ENCODE measurements around the gene CD82. TPM values are rescaled to one million over a fixed set of nuclear protein-coding genes. Genes with fewer than 3 reads are reported as not detected.
"Not testable (repeated sequence)": the region's sequence is repeated elsewhere in the genome, so short reads cannot be mapped to it uniquely, and the experiment has no call there.

Gene CD82
- total RNA-seq, 2 experiments from 2014 or later: 193 to 208 TPM

DNA sequence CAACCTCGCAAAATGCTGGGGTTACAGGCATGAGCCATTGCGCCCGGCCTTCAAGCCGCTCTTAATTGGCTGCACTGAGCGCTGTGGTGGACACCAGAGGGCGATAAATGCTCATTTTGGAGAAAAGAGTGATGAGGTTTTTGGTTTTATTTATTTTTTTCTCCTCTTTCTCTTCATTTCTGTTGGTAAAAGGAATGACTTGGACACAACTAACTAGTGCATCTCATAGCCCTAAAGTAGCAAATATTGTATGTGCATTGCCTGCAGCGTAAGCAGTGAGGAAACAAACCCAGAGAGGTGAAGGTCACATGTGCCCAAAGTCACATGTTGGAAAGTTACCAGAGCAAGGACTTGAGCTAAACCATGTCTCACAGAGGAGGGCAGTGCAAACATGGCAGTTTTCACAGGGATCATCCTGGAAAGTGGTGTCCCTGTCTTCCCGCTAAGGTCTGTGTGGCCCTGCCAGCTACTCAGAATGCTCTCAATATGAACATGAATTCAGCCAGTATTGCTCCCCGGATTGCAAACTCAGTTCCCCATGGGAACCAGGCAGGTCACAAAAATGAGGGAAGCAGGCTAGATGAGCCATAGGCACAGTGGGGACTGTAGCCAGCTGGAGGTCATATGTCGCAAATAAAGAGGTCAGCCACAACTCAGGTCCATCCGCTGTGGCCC lies 8.6 kb upstream of the CD82 start:
- peak; percentile 74 for DNase-seq
- CTCF ChIA-PET: interaction anchor here (0.7 to 10.5 kb wide), 24 partner anchors 9 to 370 kb away, joined by 3 to 425 read pairs (median 3); partner anchors contain the start of gene CD82
- Mint-ChIP-seq H3K9me3 (no peaks in the 10 kb centered on the region), H3K4me1 (peaks cover 34% of the 10 kb centered on the region), H3K36me3 (ENCODE audit: low read depth) (no peaks in the 10 kb centered on the region), H3K4me3 (no peak overlapping the region), H3K27me3 (peaks cover 4% of the 10 kb centered on the region), H3K27ac (peak overlapping the region; percentile 31)
- POLR2A ChIA-PET: interaction anchor here (1.5 to 3.6 kb wide), 2 partner anchors 55 to 60 kb away, joined by 9 to 28 read pairs; no protein-coding TSS in a partner anchor

DNA sequence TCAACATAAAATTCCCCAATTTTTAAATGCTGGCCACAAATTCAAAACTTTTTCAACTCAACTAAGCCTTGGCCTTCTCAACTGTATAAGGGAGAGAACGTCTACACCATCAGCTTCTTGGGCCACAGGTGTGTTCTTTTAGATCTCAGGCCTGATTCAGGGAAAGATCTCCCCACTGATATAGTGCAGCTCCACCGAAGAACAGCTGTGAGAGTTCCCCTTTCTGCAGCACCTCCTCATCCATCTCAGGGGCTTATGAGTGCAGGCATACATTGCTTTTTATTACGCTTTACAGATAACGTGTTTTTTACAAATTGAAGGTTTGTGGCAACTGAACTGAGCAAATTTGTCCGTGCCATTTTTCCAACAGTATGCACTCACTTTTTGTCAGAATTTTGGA lies 8.0 kb upstream of the CD82 start:
- Mint-ChIP-seq H3K27me3 (peaks cover 3% of the 10 kb centered on the region), H3K4me1 (peaks cover 34% of the 10 kb centered on the region), H3K4me3 (no peak overlapping the region), H3K36me3 (ENCODE audit: low read depth) (no peaks in the 10 kb centered on the region), H3K27ac (no peak overlapping the region), H3K9me3 (no peaks in the 10 kb centered on the region)
- DNase-seq: no peak
- POLR2A ChIA-PET: interaction anchor here (1.5 to 3.6 kb wide), 2 partner anchors 54 to 60 kb away, joined by 9 to 28 read pairs (median 16); no protein-coding TSS in a partner anchor
- CTCF ChIA-PET: interaction anchor here (0.7 to 10.5 kb wide), 23 partner anchors 8 to 626 kb away, joined by 3 to 425 read pairs (median 3); partner anchors contain the start of gene CD82

DNA sequence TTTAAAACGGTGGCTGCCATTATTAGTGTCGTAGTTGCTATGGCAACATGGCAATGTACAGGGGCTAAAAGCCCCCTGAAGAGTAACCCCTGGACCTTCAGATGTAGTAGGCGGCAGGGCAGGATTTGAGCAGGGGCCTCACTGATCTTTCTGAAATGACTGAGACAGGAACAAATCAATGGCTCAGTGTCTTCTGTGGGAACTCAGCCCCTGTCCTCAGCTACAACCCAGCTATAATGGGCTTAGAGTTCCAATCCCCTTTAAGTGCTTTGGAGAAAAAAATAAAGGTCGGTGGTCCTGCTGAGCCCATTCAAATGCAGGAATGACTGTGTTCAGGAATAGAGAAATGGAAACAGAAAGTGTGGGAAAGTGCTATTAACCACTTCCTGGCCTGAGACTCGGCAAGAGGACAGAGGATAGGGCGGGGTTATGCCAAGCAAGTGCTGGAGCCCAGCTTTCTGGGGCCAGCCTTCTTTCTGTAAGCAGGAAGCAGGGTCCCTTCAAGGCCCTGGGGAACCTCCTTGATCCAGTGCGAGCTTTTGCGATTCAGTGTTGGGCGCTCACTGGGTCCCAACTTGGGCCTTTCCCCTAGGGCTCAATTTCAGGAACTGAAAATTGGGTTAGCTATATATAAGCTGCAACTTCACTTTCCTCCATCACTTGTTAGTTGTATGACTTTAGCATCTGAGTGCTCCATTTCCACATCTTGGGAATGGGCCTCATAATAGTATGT lies 6.1 kb upstream of the CD82 start:
- Mint-ChIP-seq H3K36me3 (ENCODE audit: low read depth) (no peaks in the 10 kb centered on the region), H3K4me3 (peak overlapping the region; percentile 17), H3K9me3 (no peaks in the 10 kb centered on the region), H3K27me3 (no peaks in the 10 kb centered on the region), H3K4me1 (peaks cover 35% of the 10 kb centered on the region), H3K27ac (peak overlapping the region; percentile 73)
- CTCF ChIA-PET: interaction anchor here (0.7 to 10.5 kb wide), 21 partner anchors 8 to 1212 kb away, joined by 3 to 425 read pairs (median 4); no protein-coding TSS in a partner anchor
- DNase-seq: peak; percentile 73
- POLR2A ChIA-PET: interaction anchor here (0.8 to 3.6 kb wide), 12 partner anchors 9 to 58 kb away, joined by 3 to 28 read pairs (median 3); no protein-coding TSS in a partner anchor

DNA sequence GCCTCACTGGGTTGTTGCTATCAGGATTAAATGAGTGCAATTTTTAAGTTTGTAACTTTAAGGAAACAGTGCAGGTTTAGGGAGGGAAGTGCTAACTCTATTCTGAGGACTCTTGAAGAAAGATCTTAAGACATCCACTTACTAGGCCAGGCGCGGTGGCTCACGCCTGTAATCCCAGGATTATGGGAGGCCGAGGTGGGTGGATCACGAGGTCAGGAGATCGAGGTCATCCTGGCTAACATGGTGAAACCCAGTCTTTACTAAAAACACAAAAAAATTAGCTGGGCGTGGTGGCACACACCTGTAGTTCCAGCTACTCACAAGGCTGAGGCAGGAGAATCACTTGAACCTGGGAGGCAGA lies 5.5 kb upstream of the CD82 start:
- not testable (repeated sequence) for H3K27me3 Mint-ChIP-seq; DNase-seq; H3K4me3 Mint-ChIP-seq; H3K9me3 Mint-ChIP-seq; H3K36me3 Mint-ChIP-seq (ENCODE audit: low read depth)
- H3K27ac Mint-ChIP-seq: peak overlapping the region; percentile 73
- ChIA-PET POLR2A (interaction anchor here (1.0 to 3.6 kb wide), 9 partner anchors 9 to 57 kb away, joined by 3 to 28 read pairs (median 5); no protein-coding TSS in a partner anchor), CTCF (interaction anchor here (0.8 to 10.5 kb wide), 14 partner anchors 9 to 367 kb away, joined by 3 to 425 read pairs (median 5); no protein-coding TSS in a partner anchor)
- peaks cover 40% of the 10 kb centered on the region for H3K4me1 Mint-ChIP-seq

DNA sequence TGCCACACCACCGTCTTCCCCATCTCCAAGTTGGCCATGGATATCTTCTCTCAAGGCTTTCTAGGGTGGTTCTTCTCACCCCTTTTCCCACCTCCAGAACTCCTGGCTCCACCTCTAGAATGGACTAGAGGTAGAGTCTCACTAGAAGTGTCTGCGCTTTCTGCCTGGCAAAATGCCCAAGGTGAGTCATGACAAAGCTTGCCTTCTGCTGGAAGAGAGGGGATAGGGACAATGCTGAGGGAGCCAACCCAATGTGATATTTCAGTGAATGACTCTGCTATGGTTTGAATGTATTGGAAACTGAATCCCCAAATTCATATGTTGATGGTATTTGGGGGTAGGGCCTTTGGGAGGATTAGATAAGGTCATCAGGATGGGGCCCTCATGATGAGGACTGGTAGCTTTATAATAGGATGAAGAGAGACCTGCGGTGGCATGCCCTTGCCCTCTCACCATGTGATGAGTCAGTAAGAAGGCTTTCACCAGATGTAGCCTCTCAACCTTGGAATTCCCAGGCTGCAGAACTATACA lies 4.1 kb upstream of the CD82 start:
- ChIA-PET CTCF (interaction anchor here (1.7 to 10.5 kb wide), 2 partner anchors 55 to 350 kb away, joined by 5 to 425 read pairs; no protein-coding TSS in a partner anchor), POLR2A (interaction anchor here (1.6 kb wide), 1 partner anchor 50 kb away, joined by 5 read pairs; no protein-coding TSS in a partner anchor)
- Mint-ChIP-seq H3K27me3 (no peaks in the 10 kb centered on the region), H3K4me3 (no peak overlapping the region), H3K9me3 (no peaks in the 10 kb centered on the region), H3K36me3 (ENCODE audit: low read depth) (peaks cover under 1% of the 10 kb centered on the region), H3K27ac (no peak overlapping the region), H3K4me1 (peaks cover 40% of the 10 kb centered on the region)
- DNase-seq: no peak

DNA sequence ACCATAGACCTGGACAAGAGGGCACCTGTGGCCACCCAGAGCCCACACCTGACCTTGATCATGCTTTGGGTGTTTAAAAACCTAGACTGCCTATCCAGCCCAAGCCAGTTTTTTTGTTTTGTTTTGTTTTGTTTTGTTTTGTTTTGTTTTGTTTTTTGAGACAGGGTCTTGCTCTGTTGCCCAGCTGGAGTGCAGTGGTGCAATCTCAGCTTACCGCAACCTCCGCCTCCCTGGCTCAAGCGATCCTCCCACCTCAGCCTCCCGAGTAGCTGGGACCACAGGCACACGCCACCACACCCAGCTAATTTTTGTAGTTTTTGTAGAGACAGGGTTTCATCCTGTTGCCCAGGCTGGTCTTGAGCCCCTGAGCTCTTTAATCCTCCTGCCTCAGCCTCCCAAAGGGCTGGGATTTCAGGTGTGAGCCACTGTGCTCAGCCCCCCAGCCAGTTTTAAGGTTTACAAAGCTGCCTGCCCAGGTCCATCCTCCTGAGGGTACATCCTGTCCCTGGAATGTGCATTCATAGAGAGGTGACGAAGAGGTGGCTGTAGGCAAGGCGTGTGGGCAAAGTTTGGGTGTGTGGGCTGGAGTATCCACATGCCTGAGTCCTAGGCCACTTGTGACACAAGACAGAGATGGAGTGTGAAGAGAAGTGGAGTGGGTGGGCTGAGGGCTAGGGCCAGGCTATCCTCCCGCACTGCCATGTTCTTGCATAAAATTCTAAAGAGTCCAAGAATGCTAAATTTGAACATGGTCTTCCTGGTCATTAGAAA lies 3.3 kb upstream of the CD82 start:
- DNase-seq: no peak
- Mint-ChIP-seq H3K9me3 (no peaks in the 10 kb centered on the region), H3K4me1 (peaks cover 42% of the 10 kb centered on the region), H3K27ac (no peak overlapping the region), H3K36me3 (ENCODE audit: low read depth) (peaks cover 9% of the 10 kb centered on the region), H3K27me3 (no peaks in the 10 kb centered on the region), H3K4me3 (no peak overlapping the region)
- ChIA-PET POLR2A (interaction anchor here (0.6 to 5.2 kb wide), 3 partner anchors 31 to 49 kb away, joined by 3 to 39 read pairs (median 5); no protein-coding TSS in a partner anchor), CTCF (interaction anchor here (0.7 to 5.2 kb wide), 4 partner anchors 34 to 349 kb away, joined by 3 to 49 read pairs (median 4); no protein-coding TSS in a partner anchor)

DNA sequence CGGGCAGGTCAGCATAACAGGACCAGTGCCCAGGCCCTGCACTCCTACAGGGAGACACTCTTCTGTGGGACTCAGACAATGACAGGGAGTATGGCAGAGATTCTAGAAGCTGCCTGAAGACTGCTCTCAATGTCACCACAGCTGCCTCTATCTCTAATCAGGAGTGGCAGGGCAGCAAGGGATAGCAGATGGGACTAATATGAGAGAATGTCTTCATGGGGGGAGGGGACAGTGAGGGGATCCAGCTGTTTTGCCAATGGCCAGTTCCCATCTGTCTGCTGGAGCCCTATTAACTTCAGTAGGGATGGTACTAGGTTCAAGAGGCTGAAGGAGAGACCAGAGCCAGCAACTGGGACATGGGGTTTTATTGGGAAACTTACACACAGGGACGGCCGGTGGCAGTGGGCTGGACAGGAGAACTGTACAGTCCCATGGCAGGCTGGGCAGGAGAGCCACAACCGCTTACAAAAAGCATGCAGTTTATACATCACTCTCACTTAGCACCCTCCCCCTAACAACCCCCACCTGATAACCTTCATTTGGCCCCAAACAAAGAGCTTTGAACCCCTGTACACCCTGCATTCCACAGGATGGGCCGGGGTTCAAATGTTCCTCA lies 2.5 kb upstream of the CD82 start:
- POLR2A ChIA-PET: interaction anchor here (0.6 to 5.2 kb wide), 3 partner anchors 30 to 49 kb away, joined by 3 to 46 read pairs (median 39); no protein-coding TSS in a partner anchor
- CTCF ChIA-PET: interaction anchor here (0.8 to 5.2 kb wide), 5 partner anchors 36 to 54 kb away, joined by 3 to 49 read pairs (median 3); no protein-coding TSS in a partner anchor
- H3K27me3 Mint-ChIP-seq: no peaks in the 10 kb centered on the region
- H3K9me3 Mint-ChIP-seq: no peaks in the 10 kb centered on the region
- no peak for DNase-seq
- no peak overlapping the region for H3K27ac Mint-ChIP-seq
- peaks cover 46% of the 10 kb centered on the region for H3K4me1 Mint-ChIP-seq
- H3K36me3 Mint-ChIP-seq (ENCODE audit: low read depth): peaks cover 17% of the 10 kb centered on the region
- no peak overlapping the region for H3K4me3 Mint-ChIP-seq

DNA sequence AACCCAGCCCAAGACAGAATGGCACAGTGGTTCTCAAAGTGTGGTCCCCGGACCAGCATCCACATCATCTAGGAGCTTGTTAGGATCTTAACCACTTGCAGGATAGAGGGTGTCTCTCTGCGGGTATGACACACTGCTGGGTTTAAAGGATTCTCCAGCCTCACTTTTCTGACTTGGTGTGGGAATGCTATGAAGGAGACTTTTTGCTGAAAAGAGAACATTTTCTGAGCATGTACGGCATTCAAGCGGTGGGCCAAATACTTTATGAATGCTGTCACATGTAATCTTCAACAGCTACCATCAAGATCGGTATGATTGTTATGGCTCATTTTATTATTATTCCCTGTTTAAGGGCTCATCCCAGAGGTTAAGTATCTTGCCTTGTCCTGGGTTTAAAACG lies 1.8 kb upstream of the CD82 start:
- POLR2A ChIA-PET: interaction anchor here (4.9 to 5.2 kb wide), 2 partner anchors 33 to 48 kb away, joined by 39 to 46 read pairs; no protein-coding TSS in a partner anchor
- CTCF ChIA-PET: interaction anchor here (0.8 to 5.2 kb wide), 5 partner anchors 36 to 60 kb away, joined by 3 to 49 read pairs (median 4); no protein-coding TSS in a partner anchor

DNA sequence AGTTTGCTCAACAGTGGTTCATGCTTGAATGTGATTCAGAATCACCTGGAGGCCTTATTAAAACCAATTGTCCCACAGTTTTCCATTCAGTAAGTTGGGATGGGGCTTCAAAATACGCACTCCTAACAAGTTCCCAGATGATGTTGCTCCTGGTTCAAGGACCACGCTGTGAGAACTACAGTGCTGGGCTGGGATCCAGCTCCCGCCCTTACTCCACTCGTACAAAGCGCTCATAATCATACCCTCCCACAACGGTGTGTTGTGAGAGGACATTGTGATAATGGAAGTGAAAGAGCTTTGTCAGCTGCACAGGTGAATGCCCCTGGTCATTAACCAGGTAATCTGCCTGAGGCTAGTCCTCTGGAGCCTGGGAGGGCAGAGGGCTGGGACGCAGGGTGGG lies 1.3 kb upstream of the CD82 start:
- peaks cover 57% of the 10 kb centered on the region for H3K4me1 Mint-ChIP-seq
- H3K27ac Mint-ChIP-seq: no peak overlapping the region
- DNase-seq: no peak
- H3K4me3 Mint-ChIP-seq: no peak overlapping the region
- POLR2A ChIA-PET: interaction anchor here (1.0 to 5.2 kb wide), 3 partner anchors 32 to 162 kb away, joined by 3 to 46 read pairs (median 39); partner anchors contain the start of gene TSPAN18
- CTCF ChIA-PET: interaction anchor here (1.4 to 5.2 kb wide), 7 partner anchors 10 to 59 kb away, joined by 3 to 49 read pairs (median 12); no protein-coding TSS in a partner anchor
- no peaks in the 10 kb centered on the region for H3K9me3 Mint-ChIP-seq
- H3K36me3 Mint-ChIP-seq (ENCODE audit: low read depth): peaks cover 20% of the 10 kb centered on the region
- H3K27me3 Mint-ChIP-seq: no peaks in the 10 kb centered on the region

More for the DNA sequence above, 1.8 kb upstream of the CD82 start:
- Mint-ChIP-seq H3K9me3 (no peaks in the 10 kb centered on the region), H3K4me3 (no peak overlapping the region), H3K36me3 (ENCODE audit: low read depth) (peaks cover 19% of the 10 kb centered on the region), H3K4me1 (peaks cover 54% of the 10 kb centered on the region), H3K27me3 (no peaks in the 10 kb centered on the region), H3K27ac (no peak overlapping the region)
- DNase-seq: no peak

DNA sequence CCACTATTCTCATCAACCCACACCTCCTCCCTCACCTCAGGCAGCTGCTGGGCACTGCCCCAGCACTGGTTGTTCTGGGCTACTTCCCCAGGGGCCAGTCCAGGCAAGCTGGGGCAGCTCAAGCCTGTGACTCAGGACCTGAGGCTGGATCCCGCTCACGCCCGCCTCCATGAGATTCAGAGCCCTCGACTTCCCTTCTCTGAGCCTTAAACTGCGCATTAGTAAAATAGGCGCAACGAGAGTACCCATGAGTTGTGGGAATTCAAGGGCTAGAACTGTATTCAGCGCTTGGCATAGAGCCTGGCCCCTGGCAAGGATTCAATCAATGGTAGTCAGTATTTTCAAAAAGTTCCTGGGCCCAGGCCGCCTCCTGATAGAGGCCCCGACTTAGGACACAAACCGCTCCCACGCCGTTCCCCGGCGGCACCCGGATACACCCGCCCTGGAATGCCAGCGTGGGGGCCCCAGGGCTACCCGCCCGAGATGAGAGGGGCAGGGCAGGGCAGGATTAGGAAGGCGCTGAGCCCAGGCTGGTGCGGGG lies 723 bp upstream of the CD82 start:
- Mint-ChIP-seq H3K9me3 (no peaks in the 10 kb centered on the region), H3K4me3 (peak overlapping the region; percentile 78), H3K27me3 (no peaks in the 10 kb centered on the region), H3K27ac (peak overlapping the region; percentile 61), H3K4me1 (peaks cover 57% of the 10 kb centered on the region), H3K36me3 (ENCODE audit: low read depth) (peaks cover 25% of the 10 kb centered on the region)
- no peak for DNase-seq
- POLR2A ChIA-PET: interaction anchor here (0.9 to 5.2 kb wide), 9 partner anchors 9 to 469 kb away, joined by 3 to 46 read pairs (median 10); partner anchors contain the start of genes EXT2 and TSPAN18
- CTCF ChIA-PET: interaction anchor here (0.6 to 5.2 kb wide), 10 partner anchors 8 to 210 kb away, joined by 3 to 49 read pairs (median 9); no protein-coding TSS in a partner anchor

Measured in activated CD4-positive, alpha-beta memory T cell treated with anti-CD3 and anti-CD28 coated beads, Interleukin-2, amount 10 ng/mL, durations not matched to agents 7 days and 5 days (primary cell).